GM10248 (cell line): ENCODE measurements around the gene MBL2.

Source experiments
- CTCF ChIA-PET: fragments of 300-600 bp; sonication (Branson Sonifier 250); formaldehyde crosslinking; extraction: SDS; loops from one replicate; lab custom pipeline; 2021; ENCODE audit warnings: antibody characterized with exemption; lab: Yijun Ruan, JAX
- POLR2A ChIA-PET: fragments of 350-650 bp; sonication (Branson Sonifier 250); formaldehyde crosslinking; extraction: SDS; loops from one replicate; lab custom pipeline; 2020; ENCODE audit warnings: antibody characterized with exemption; lab: Yijun Ruan, JAX
- DNase-seq: peaks from one replicate; pipeline ENCODE4 v3.0.0; 2012; ENCODE audit errors: extremely low spot score
- CTCF ChIP-seq: IDR thresholded peaks from 2 replicates; pipeline ENCODE4 v1.5.1; 2012; ENCODE audit warnings: mild to moderate bottlenecking, low read depth; ENCODE audit errors: extremely low read depth, missing control alignments, control extremely low read depth

MBL2 gene

GRCh38 chr10:52807803-52808202 is 35.2 kb upstream of the MBL2 start:
- ChIA-PET CTCF (interaction anchor here (1.8 kb wide), 1 partner anchor 10 kb away, joined by 8 read pairs; no protein-coding TSS in a partner anchor), POLR2A (interaction anchor here (0.6 kb wide), 1 partner anchor 164 kb away, joined by 5 read pairs; no protein-coding TSS in a partner anchor)
- TF ChIP-seq CTCF = no peak
- DNase-seq = no peak

- no peak for TF ChIP-seq CTCF
- no peak for DNase-seq
- CTCF ChIA-PET = interaction anchor here (1.0 kb wide), 1 partner anchor 10 kb away, joined by 3 read pairs; no protein-coding TSS in a partner anchor
- POLR2A ChIA-PET = no interaction called here
These were observed 33.1 kb upstream of the MBL2 start for GRCh38 chr10:52805414-52806285.

GRCh38 chr10:52801947-52802346 is 29.4 kb upstream of the MBL2 start:
- no peak for TF ChIP-seq CTCF
- ChIA-PET POLR2A (no interaction called here), CTCF (no interaction called here)
- DNase-seq = no peak

GRCh38 chr10:52786098-52786497 is 13.5 kb upstream of the MBL2 start:
- DNase-seq = no peak
- ChIA-PET POLR2A (no interaction called here), CTCF (interaction anchor here (0.8 to 1.9 kb wide), 4 partner anchors 8 to 142 kb away, joined by 3 to 7 read pairs (median 4); no protein-coding TSS in a partner anchor)
- no peak for TF ChIP-seq CTCF

GRCh38 chr10:52785418-52785817 is 12.8 kb upstream of the MBL2 start:
- CTCF ChIA-PET = interaction anchor here (1.9 to 8.5 kb wide), 2 partner anchors 44 to 139 kb away, joined by 7 to 115 read pairs; no protein-coding TSS in a partner anchor

More at GRCh38 chr10:52785418-52785817, 12.8 kb upstream of the MBL2 start:
- no peak for TF ChIP-seq CTCF
- DNase-seq = no peak
- POLR2A ChIA-PET = no interaction called here
